Kidney (tissue), 14 donors: ENCODE measurements around the gene STXBP5. TPM values are rescaled to one million over a fixed set of nuclear protein-coding genes. Genes with fewer than 3 reads are reported as not detected.

Experiments
- DNase-seq, 5 donors: peaks; one replicate each; pipeline ENCODE4 v3.0.0-alpha.2; 2013 to 2020
- FAIRE-seq: peaks from 2 replicates; lab custom pipeline; 2012; peaks lifted over from hg19 to GRCh38; lab: Jason Lieb, UNC
- H3K27ac ChIP-seq, 2 donors: one replicate each; pipeline ENCODE4 v1.7.0; 2013; ENCODE audit warnings: low read depth in 2 of 2, low read length in 2 of 2, inconsistent platforms in 1 of 2
- H3K27me3 ChIP-seq: one replicate; pipeline ENCODE4 v1.7.1; 2013; ENCODE audit warnings: low read length, inconsistent platforms; ENCODE audit not compliant: control insufficient read depth, insufficient read depth
- H3K36me3 ChIP-seq, 3 donors: one replicate each; pipeline versions ENCODE4 v1.7.0 to v1.7.1; 2013; ENCODE audit warnings: low read length in 3 of 3, control low read depth in 1 of 3, inconsistent platforms in 1 of 3; ENCODE audit not compliant: insufficient read depth in 3 of 3, control insufficient read depth in 2 of 3
- H3K4me1 ChIP-seq, 3 donors: one replicate each; pipeline versions ENCODE4 v1.7.0 to v1.7.1; 2013; ENCODE audit warnings: low read length in 3 of 3, inconsistent platforms in 1 of 3, low read depth in 1 of 3; ENCODE audit not compliant: control insufficient read depth in 2 of 3, insufficient read depth in 2 of 3
- H3K4me3 ChIP-seq, 3 donors: one replicate each; pipeline versions ENCODE4 v1.7.0 to v1.8.1; 2013; ENCODE audit warnings: low read length in 3 of 3, control low read depth in 1 of 3, inconsistent platforms in 1 of 3
- H3K9ac ChIP-seq, 3 donors: one replicate each; pipeline versions ENCODE4 v1.7.0 to v1.7.1; 2013; ENCODE audit warnings: low read length in 3 of 3, control low read depth in 1 of 3, inconsistent platforms in 1 of 3
- H3K9me3 ChIP-seq, 3 donors: one replicate each; pipeline versions ENCODE4 v1.7.0 to v1.7.1; 2013; ENCODE audit warnings: low read length in 3 of 3, control low read depth in 1 of 3, inconsistent platforms in 1 of 3; ENCODE audit not compliant: control insufficient read depth in 2 of 3, insufficient read depth in 1 of 3
- CTCF ChIP-seq: IDR thresholded peaks from 3 replicates; pipeline ENCODE4 v1.5.1; 2012; ENCODE audit warnings: mild to moderate bottlenecking, moderate library complexity, borderline replicate concordance; ENCODE audit not compliant: insufficient read depth; ENCODE audit errors: extremely low read depth
- intact Hi-C: fragments of 100-400 bp; cut with DNase I; formaldehyde crosslinking; loops from one replicate; pipeline ENCODE4 v1.11.1; 2022
- polyA plus RNA-seq: library from polyadenylated mRNA; stranded (reverse); fragments of 350-450 nt; fragmentation: Illumina TruSeq; extraction: RNeasy Lipid Tissue Mini Kit (QIAGEN cat#74804); gene quantifications from one replicate; pipeline ENCODE4 v1.2.3, GENCODE V29; 2014; ENCODE audit warnings: low read depth, low replicate concordance; ENCODE audit not compliant: insufficient read depth
- total RNA-seq: library from RNA; stranded (reverse); fragmentation: NEBNext Ultra II Directional; extraction: Animal tissue kit (Norgen Biotek cat#: 25700); gene quantifications from one replicate; pipeline ENCODE4 v1.2.1, GENCODE V29; 2021
- donor health status: control.
- donor health status: control.
- donor health status: control.
- donor health status: control.
- donor health status: control.
- donor health status: DM: yes; HTN: yes; CAD: no.
- donor health status: Normal renal cell carcinoma (clear cell type).

Gene STXBP5
- total and polyA plus RNA-seq, 2 donors from 2014 or later, result 2.0 to 13.6 TPM

- intact Hi-C loops, result no loop called here
- no peak overlapping the region for H3K9ac ChIP-seq
- no peaks in the 10 kb centered on the region for H3K36me3 ChIP-seq
- H3K9me3 ChIP-seq, result peaks cover 0 to 1% (median 0%) of the 10 kb centered on the region in 3 donors
- DNase-seq, result no peak
- no peaks in the 10 kb centered on the region for H3K27me3 ChIP-seq
- FAIRE-seq, result no peak
- H3K27ac ChIP-seq, result no peak overlapping the region
- H3K4me1 ChIP-seq, result no peaks in the 10 kb centered on the region
- no peak overlapping the region for H3K4me3 ChIP-seq
- no peak for TF ChIP-seq CTCF
Measured at GRCh38 chr6:147423111-147423510, 218.9 kb downstream of the STXBP5 start.

GRCh38 chr6:147429794-147430193, 225.6 kb downstream of the STXBP5 start:
- no peak for TF ChIP-seq CTCF
- peak; percentile 27 for FAIRE-seq
- Histone ChIP-seq H3K9ac (no peak overlapping the region), H3K36me3 (no peaks in the 10 kb centered on the region), H3K9me3 (no peaks in the 10 kb centered on the region), H3K27me3 (no peaks in the 10 kb centered on the region), H3K4me1 (no peaks in the 10 kb centered on the region), H3K27ac (no peak overlapping the region), H3K4me3 (no peak overlapping the region)
- intact Hi-C loops, result no loop called here
- peak in 1 of 5 donors; percentile 17 for DNase-seq

- no peak for TF ChIP-seq CTCF
- intact Hi-C loops, result no loop called here
- no peak for FAIRE-seq
Measured at GRCh38 chr6:147430811-147431210, 226.6 kb downstream of the STXBP5 start.

GRCh38 chr6:147434076-147434475, 229.9 kb downstream of the STXBP5 start:
- no peak overlapping the region for H3K27ac ChIP-seq
- FAIRE-seq (no peak), DNase-seq (no peak)
- H3K9ac ChIP-seq, result no peak overlapping the region
- H3K36me3 ChIP-seq, result no peaks in the 10 kb centered on the region
- TF ChIP-seq CTCF, result no peak
- no peaks in the 10 kb centered on the region for H3K27me3 ChIP-seq
- no peaks in the 10 kb centered on the region for H3K9me3 ChIP-seq
- H3K4me3 ChIP-seq, result no peak overlapping the region
- intact Hi-C loops, result no loop called here
- no peaks in the 10 kb centered on the region for H3K4me1 ChIP-seq

More at GRCh38 chr6:147430811-147431210, 226.6 kb downstream of the STXBP5 start:
- Histone ChIP-seq H3K4me3 (no peak overlapping the region), H3K27me3 (no peaks in the 10 kb centered on the region), H3K36me3 (no peaks in the 10 kb centered on the region), H3K4me1 (no peaks in the 10 kb centered on the region), H3K9me3 (no peaks in the 10 kb centered on the region), H3K27ac (no peak overlapping the region), H3K9ac (no peak overlapping the region)
- DNase-seq, result no peak
